Measurements from ENCODE around the gene LHFPL2.

GRCh38 chr5:78540335-78541085 lies 108.1 kb downstream of the LHFPL2 start:
- TF ChIP-seq ELF4 (IDR thresholded peaks at IDR 0.05), result no peak
- no peak for TF ChIP-seq FOXA1 (IDR thresholded peaks at IDR 0.05)
- TF ChIP-seq SUZ12 (IDR thresholded peaks at IDR 0.05), result no peak
- no peak for TF ChIP-seq LEF1 (IDR thresholded peaks at IDR 0.05; ENCODE audit: borderline replicate concordance)
